ENCODE data around the gene TVP23A. TPM values are rescaled to one million over a fixed set of nuclear protein-coding genes. Genes with fewer than 3 reads are reported as not detected.

TVP23A gene
- polyA plus RNA-seq, 3 donors: 0.06 to 0.17 (median 0.08) TPM

- peak overlapping the region; percentile 77 for H2AFZ ChIP-seq (ENCODE audit: insufficient read depth, low read depth, low read length, poor library complexity, severe bottlenecking)
- intact Hi-C loops (cut with micrococcal nuclease): loop anchor here (5.0 to 10.0 kb wide), 3 partner anchors 150 to 200 kb away; partner anchors contain the start of genes CLEC16A (in 1 of the 2) and DEXI (in 1 of the 2)
- H4K20me1 ChIP-seq (ENCODE audit: insufficient read depth, low read length): no peaks in the 10 kb centered on the region
- peak overlapping the region; percentile 59 to 86 (median 75) for H3K4me3 ChIP-seq (replicated peaks in 1 of 3; ENCODE audit: low read depth in 2 of 3, low read length in 3 of 3)
- H3K9me3 ChIP-seq (replicated peaks in 1 of 2; ENCODE audit: control insufficient read depth in 1 of 2, insufficient read depth in 1 of 2, low read length in 2 of 2): no peaks in the 10 kb centered on the region
- peak overlapping the region; percentile 88 for H3K9ac ChIP-seq (ENCODE audit: insufficient read depth, low read length, poor library complexity, severe bottlenecking)
- H3K27me3 ChIP-seq (ENCODE audit: control insufficient read depth in 2 of 2, insufficient read depth in 2 of 2, low read length in 2 of 2): no peaks in the 10 kb centered on the region
- H3K27ac ChIP-seq (ENCODE audit: low read depth in 1 of 2, low read length in 2 of 2): peak overlapping the region; percentile 98
- 73% methylated on average over 9 of the region's 17 CpGs for WGBS (ENCODE audit: insufficient coverage)
- H3K4me3 Mint-ChIP-seq: peak overlapping the region; percentile 92 to 97
- H3K4me1 ChIP-seq (ENCODE audit: control insufficient read depth in 1 of 2, insufficient read depth in 2 of 2, low read length in 2 of 2): peaks cover 22 to 31% of the 10 kb centered on the region in 2 donors
- peak overlapping the region; percentile 93 for H3K4me2 ChIP-seq (replicated peaks; ENCODE audit: extremely low read depth, low read length, poor library complexity, severe bottlenecking)
- peaks cover 0 to 2% (median 0%) of the 10 kb centered on the region in 7 donors for H3K9me3 Mint-ChIP-seq
- H3K27ac Mint-ChIP-seq: peak overlapping the region; percentile 87 to 100 (median 100)
- H3K79me2 ChIP-seq (ENCODE audit: insufficient read depth, low read length): peaks cover 29% of the 10 kb centered on the region
- H3K4me1 Mint-ChIP-seq: peaks cover 37% of the 10 kb centered on the region
- peaks cover 0 to 3% (median 0%) of the 10 kb centered on the region in 3 donors for H3K27me3 Mint-ChIP-seq (ENCODE audit: low read depth in 3 of 3)
- peaks cover 27 to 39% of the 10 kb centered on the region in 2 donors for H3K36me3 ChIP-seq (replicated peaks in 1 of 2; ENCODE audit: control insufficient read depth in 1 of 2, insufficient read depth in 2 of 2, low read length in 2 of 2)
- TF ChIP-seq, protein P1, sequence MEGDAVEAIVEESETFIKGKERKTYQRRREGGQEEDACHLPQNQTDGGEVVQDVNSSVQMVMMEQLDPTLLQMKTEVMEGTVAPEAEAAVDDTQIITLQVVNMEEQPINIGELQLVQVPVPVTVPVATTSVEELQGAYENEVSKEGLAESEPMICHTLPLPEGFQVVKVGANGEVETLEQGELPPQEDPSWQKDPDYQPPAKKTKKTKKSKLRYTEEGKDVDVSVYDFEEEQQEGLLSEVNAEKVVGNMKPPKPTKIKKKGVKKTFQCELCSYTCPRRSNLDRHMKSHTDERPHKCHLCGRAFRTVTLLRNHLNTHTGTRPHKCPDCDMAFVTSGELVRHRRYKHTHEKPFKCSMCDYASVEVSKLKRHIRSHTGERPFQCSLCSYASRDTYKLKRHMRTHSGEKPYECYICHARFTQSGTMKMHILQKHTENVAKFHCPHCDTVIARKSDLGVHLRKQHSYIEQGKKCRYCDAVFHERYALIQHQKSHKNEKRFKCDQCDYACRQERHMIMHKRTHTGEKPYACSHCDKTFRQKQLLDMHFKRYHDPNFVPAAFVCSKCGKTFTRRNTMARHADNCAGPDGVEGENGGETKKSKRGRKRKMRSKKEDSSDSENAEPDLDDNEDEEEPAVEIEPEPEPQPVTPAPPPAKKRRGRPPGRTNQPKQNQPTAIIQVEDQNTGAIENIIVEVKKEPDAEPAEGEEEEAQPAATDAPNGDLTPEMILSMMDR (IDR thresholded peaks at IDR 0.05): no peak
- peaks cover 44 to 49% of the 10 kb centered on the region in 2 donors for H3K36me3 Mint-ChIP-seq
- no peak for DNase-seq
Observed at GRCh38 chr16:10744370-10745030, 74.1 kb downstream of the TVP23A start.

DNA sequence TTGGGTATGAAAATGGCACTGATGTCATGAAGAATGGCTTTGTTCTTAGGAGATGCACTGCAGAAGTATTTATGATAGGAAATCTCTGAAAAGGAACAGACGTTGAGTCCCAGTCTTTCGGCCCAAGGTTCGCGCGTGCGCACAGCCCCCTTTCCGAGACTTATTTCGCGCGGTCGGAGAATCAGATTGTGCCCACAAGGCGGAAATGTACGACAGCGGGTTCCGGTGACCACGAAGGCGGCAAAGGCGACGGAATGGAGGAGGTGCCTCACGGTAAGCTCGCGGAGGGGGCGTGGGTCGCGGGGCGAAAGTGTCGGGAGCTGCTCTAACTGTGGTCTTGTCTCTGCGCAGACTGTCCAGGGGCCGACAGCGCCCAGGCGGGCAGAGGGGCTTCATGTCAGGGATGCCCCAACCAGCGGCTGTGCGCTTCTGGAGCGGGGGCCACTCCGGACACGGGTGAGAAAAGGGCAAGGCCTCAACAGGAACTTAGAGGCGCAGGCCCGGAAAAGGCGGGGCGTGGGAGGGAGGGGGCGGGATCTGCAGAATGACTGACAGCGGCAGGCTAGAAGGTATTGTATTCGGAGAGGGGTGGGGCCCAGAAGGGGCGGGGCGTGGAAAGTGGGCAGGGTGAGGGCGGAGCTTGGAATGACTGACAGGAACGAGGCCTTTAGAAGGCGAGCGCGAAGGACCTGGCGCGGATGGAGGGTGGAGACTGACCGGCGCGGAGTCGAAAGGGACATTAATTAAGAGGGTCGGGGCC lies 74.8 kb downstream of the TVP23A start, which contains the start of gene NUBP1:
NUBP1 (plus strand) TSS at position 233 of the 760 bp plus-strand sequence; CDS start at position 255, 22 bp downstream.
- no peaks in the 10 kb centered on the region for H3K9me3 ChIP-seq (replicated peaks in 1 of 2; ENCODE audit: control insufficient read depth in 1 of 2, insufficient read depth in 1 of 2, low read length in 2 of 2)
- H3K79me2 ChIP-seq (ENCODE audit: insufficient read depth, low read length): peaks cover 29% of the 10 kb centered on the region
- Mint-ChIP-seq H3K27ac (peak within 1 kb of the TSS; percentile 98 to 100 (median 100)), H3K4me1 (peaks cover 35% of the 10 kb centered on the region), H3K36me3 (peaks cover 38 to 41% of the 10 kb centered on the region in 2 donors), H3K27me3 (ENCODE audit: low read depth in 3 of 3) (peaks cover 0 to 3% (median 0%) of the 10 kb centered on the region in 3 donors), H3K4me3 (peak within 1 kb of the TSS; percentile 92 to 97), H3K9me3 (peaks cover 0 to 2% (median 0%) of the 10 kb centered on the region in 7 donors)
- whole genome bisulfite sequencing (ENCODE audit: insufficient coverage): under 1% methylated on average over 57 of the region's 57 CpGs
- intact Hi-C loops (cut with micrococcal nuclease): loop anchor here (5.0 to 10.0 kb wide), 3 partner anchors 151 to 201 kb away; partner anchors contain the start of genes CLEC16A (in 1 of the 2) and DEXI (in 1 of the 2)
- peak within 1 kb of the TSS; percentile 59 to 86 (median 75) for H3K4me3 ChIP-seq (replicated peaks in 1 of 3; ENCODE audit: low read depth in 2 of 3, low read length in 3 of 3)
- peak; percentile 96 to 99 (median 99) for DNase-seq
- TF ChIP-seq, protein P1 (IDR thresholded peaks at IDR 0.05): no peak
- H4K20me1 ChIP-seq (ENCODE audit: insufficient read depth, low read length): no peaks in the 10 kb centered on the region
- peak within 1 kb of the TSS; percentile 93 for H3K4me2 ChIP-seq (replicated peaks; ENCODE audit: extremely low read depth, low read length, poor library complexity, severe bottlenecking)
- peak within 1 kb of the TSS; percentile 77 for H2AFZ ChIP-seq (ENCODE audit: insufficient read depth, low read depth, low read length, poor library complexity, severe bottlenecking)
- peaks cover 23 to 32% of the 10 kb centered on the region in 2 donors for H3K36me3 ChIP-seq (replicated peaks in 1 of 2; ENCODE audit: control insufficient read depth in 1 of 2, insufficient read depth in 2 of 2, low read length in 2 of 2)
- no peaks in the 10 kb centered on the region for H3K27me3 ChIP-seq (ENCODE audit: control insufficient read depth in 2 of 2, insufficient read depth in 2 of 2, low read length in 2 of 2)
- H3K27ac ChIP-seq (ENCODE audit: low read depth in 1 of 2, low read length in 2 of 2): peak within 1 kb of the TSS; percentile 98
- peak within 1 kb of the TSS; percentile 88 for H3K9ac ChIP-seq (ENCODE audit: insufficient read depth, low read length, poor library complexity, severe bottlenecking)
- peaks cover 22 to 31% of the 10 kb centered on the region in 2 donors for H3K4me1 ChIP-seq (ENCODE audit: control insufficient read depth in 1 of 2, insufficient read depth in 2 of 2, low read length in 2 of 2)
